NCI-H2196 treated with DMSO at 0.1 percent for 48 hours (cell line): ENCODE measurements around the gene RFX4.
"Not testable (repeated sequence)": the region's sequence is repeated elsewhere in the genome, so short reads cannot be mapped to it uniquely, and the experiment has no call there.

Source experiments
- DNase-seq: peaks from one replicate; lab custom pipeline; 2025; ENCODE audit not compliant: unreplicated experiment; lab: John Stamatoyannopoulos, UW

The RFX4 gene

GRCh38 chr12:106685381-106685780, 102.6 kb downstream of the RFX4 start:
- DNase-seq: no peak

- no peak for DNase-seq
These were observed 104.9 kb downstream of the RFX4 start for GRCh38 chr12:106687672-106688071.

- no peak for DNase-seq
These were observed 107.9 kb downstream of the RFX4 start for GRCh38 chr12:106690569-106691305.

- DNase-seq: not testable (repeated sequence)
These were observed 109.2 kb downstream of the RFX4 start for GRCh38 chr12:106692033-106692432.

GRCh38 chr12:106692896-106693820, 110.4 kb downstream of the RFX4 start:
- DNase-seq: no peak

GRCh38 chr12:106696071-106696470, 113.3 kb downstream of the RFX4 start:
- no peak for DNase-seq

GRCh38 chr12:106696681-106697417, 114.0 kb downstream of the RFX4 start:
- no peak for DNase-seq

- no peak for DNase-seq
These were observed 121.3 kb downstream of the RFX4 start for GRCh38 chr12:106704081-106704480.

GRCh38 chr12:106705971-106706370, 123.2 kb downstream of the RFX4 start:
- DNase-seq: no peak

- DNase-seq: no peak
These were observed 126.3 kb downstream of the RFX4 start for GRCh38 chr12:106709068-106709511.

- DNase-seq: no peak
These were observed 127.5 kb downstream of the RFX4 start for GRCh38 chr12:106710143-106710893.

GRCh38 chr12:106711316-106711715, 128.5 kb downstream of the RFX4 start:
- DNase-seq: no peak

- DNase-seq: no peak
These were observed 130.0 kb downstream of the RFX4 start for GRCh38 chr12:106712768-106713167.

GRCh38 chr12:106714926-106715325, 132.1 kb downstream of the RFX4 start:
- DNase-seq: no peak

GRCh38 chr12:106715582-106715981, 132.8 kb downstream of the RFX4 start:
- DNase-seq: no peak

- DNase-seq: no peak
These were observed 134.9 kb downstream of the RFX4 start for GRCh38 chr12:106717673-106718072.

- no peak for DNase-seq
These were observed 137.1 kb downstream of the RFX4 start for GRCh38 chr12:106719879-106720278.

GRCh38 chr12:106720696-106721095, 137.9 kb downstream of the RFX4 start:
- no peak for DNase-seq

- no peak for DNase-seq
These were observed 139.1 kb downstream of the RFX4 start for GRCh38 chr12:106721915-106722314.

- DNase-seq: no peak
These were observed 140.0 kb downstream of the RFX4 start for GRCh38 chr12:106722837-106723236.

- DNase-seq: no peak
These were observed 140.6 kb downstream of the RFX4 start for GRCh38 chr12:106723416-106723815.
